A549 (cell line): ENCODE data around the gene BCKDK. TPM values are rescaled to one million over a fixed set of nuclear protein-coding genes. Genes with fewer than 3 reads are reported as not detected.

ENCODE experiments used
- ATAC-seq, 2 experiments: fragments of 200-7000 bp in 1 of 2; fragments of >200 bp in 1 of 2; cut with Nextera tagmentation in 1 of 2; cut with Tn5 transposase in 1 of 2; 3 replicates each; pipeline versions ENCODE4 v1.8.0 to v1.9.1; 2018 to 2020; ENCODE audit warnings: mild to moderate bottlenecking in 1 of 2, moderate library complexity in 1 of 2
- CTCF ChIA-PET: fragments of 300-600 bp; sonication (Branson Sonifier 250); formaldehyde crosslinking; extraction: SDS; loops from one replicate; lab custom pipeline; 2021; ENCODE audit warnings: antibody characterized with exemption, inconsistent platforms; lab: Yijun Ruan, JAX
- POLR2A ChIA-PET: fragments of 350-600 bp; formaldehyde crosslinking; extraction: SDS; loops from one replicate; lab custom pipeline; 2021; ENCODE audit warnings: antibody characterized with exemption, inconsistent platforms; lab: Yijun Ruan, JAX
- DNase-seq, 2 experiments: peaks; one replicate each; pipeline versions ENCODE4 v3.0.0 to v3.0.0-alpha.2; 2011 to 2016; ENCODE audit warnings: low read depth in 1 of 2, low spot score in 1 of 2
- FAIRE-seq: peaks from 2 replicates; lab custom pipeline; 2011; peaks lifted over from hg19 to GRCh38; lab: Jason Lieb, UNC
- H3K27ac ChIP-seq, 2 experiments: fragments of >200 bp; sonication (Bioruptor Twin); formaldehyde crosslinking; 3 replicates each; pipeline ENCODE4 v1.5.1; 2016 to 2017
- H3K4me1 ChIP-seq: fragments of >200 bp; sonication (Bioruptor Twin); formaldehyde crosslinking; 3 replicates; pipeline ENCODE4 v1.6.1; 2016
- H3K4me2 ChIP-seq: fragments of >200 bp; sonication (Bioruptor Twin); formaldehyde crosslinking; 3 replicates; pipeline ENCODE4 v1.6.1; 2016
- H3K4me3 ChIP-seq: fragments of >200 bp; sonication (Bioruptor Twin); formaldehyde crosslinking; 3 replicates; pipeline ENCODE4 v1.5.1; 2016
- H3K9me3 ChIP-seq: fragments of >200 bp; sonication (Bioruptor Twin); formaldehyde crosslinking; 3 replicates; pipeline ENCODE4 v1.6.1; 2016
- BCL3 ChIP-seq: fragments of >200 bp; sonication (Bioruptor Twin); formaldehyde crosslinking; IDR thresholded peaks from 3 replicates; pipeline ENCODE4 v1.6.1; 2016
- CEBPB ChIP-seq, 2 experiments: fragments of >200 bp in 1 of 2; sonication (Bioruptor Twin) in 1 of 2; formaldehyde crosslinking in 1 of 2; IDR thresholded peaks; 2 replicates each; pipeline ENCODE4 v1.6.1; 2012 to 2016
- FOSB ChIP-seq: fragments of 250-450 bp; sonication (Bioruptor Pico); IDR thresholded peaks from 2 replicates; pipeline ENCODE4 v1.5.0; 2020; ENCODE audit warnings: mild to moderate bottlenecking, moderate library complexity
- HDAC2 ChIP-seq: fragments of 200-600 bp; sonication (generic); IDR thresholded peaks from 2 replicates; pipeline ENCODE4 v1.6.1; 2016
- HES2 ChIP-seq: fragments of >200 bp; sonication (Bioruptor Twin); formaldehyde crosslinking; IDR thresholded peaks from 2 replicates; pipeline ENCODE4 v1.6.1; 2016
- JUN ChIP-seq, 2 experiments: fragments of >200 bp; sonication (Bioruptor Twin); formaldehyde crosslinking; IDR thresholded peaks; 2 replicates in 1 of 2; 3 replicates in 1 of 2; pipeline ENCODE4 v1.6.1; 2016 to 2017
- KDM5A ChIP-seq: fragments of 200-600 bp; sonication (generic); IDR thresholded peaks from 2 replicates; pipeline ENCODE4 v1.6.1; 2016; ENCODE audit warnings: antibody characterized with exemption, mild to moderate bottlenecking
- MAX ChIP-seq: IDR thresholded peaks from 2 replicates; pipeline ENCODE4 v1.6.1; 2012
- MYC ChIP-seq: IDR thresholded peaks from 2 replicates; pipeline ENCODE4 v1.6.1; 2012; ENCODE audit warnings: mild to moderate bottlenecking, inconsistent platforms, low read length, improper control_type of control experiment, borderline replicate concordance
- PHF8 ChIP-seq: fragments of 200-600 bp; sonication (generic); IDR thresholded peaks from 2 replicates; pipeline ENCODE4 v1.6.1; 2016; ENCODE audit warnings: low read depth, mild to moderate bottlenecking, antibody characterized with exemption, moderate library complexity, borderline replicate concordance
- POLR2A ChIP-seq: IDR thresholded peaks from 2 replicates; pipeline ENCODE4 v1.6.1; 2012; ENCODE audit warnings: mild to moderate bottlenecking, low read length
- RAD21 ChIP-seq, 2 experiments: fragments of >200 bp in 1 of 2; sonication (Bioruptor Twin) in 1 of 2; formaldehyde crosslinking in 1 of 2; IDR thresholded peaks in 1 of 2; conservative IDR thresholded peaks in 1 of 2; 2 replicates in 1 of 2; 3 replicates in 1 of 2; pipeline ENCODE4 v1.6.1; 2012 to 2018; ENCODE audit warnings: inconsistent platforms in 1 of 2
- REST ChIP-seq: fragments of 200-600 bp; sonication (generic); IDR thresholded peaks from 2 replicates; pipeline ENCODE4 v1.6.1; 2016; ENCODE audit warnings: antibody characterized with exemption, mild to moderate bottlenecking, moderate library complexity
- ZC3H11A ChIP-seq: fragments of 450-650 bp; IDR thresholded peaks from 2 replicates; pipeline ENCODE4 v1.6.1; 2014; ENCODE audit warnings: antibody characterized with exemption, mild to moderate bottlenecking
- ZSCAN20 ChIP-seq: fragments of 250-450 bp; sonication (Bioruptor Pico); IDR thresholded peaks from 2 replicates; pipeline ENCODE4 v1.8.0; 2022; ENCODE audit warnings: mild to moderate bottlenecking, moderate library complexity
- WGBS: methylation state at CpG from one replicate; pipeline ENCODE4 v1.1.6; 2017; ENCODE audit errors: missing lambda C conversion rate; 5-methylcytosine and 5-hydroxymethylcytosine counted together
- polyA plus RNA-seq, 4 experiments: library from polyadenylated mRNA; depleted of rRNA in 3 of 4; stranded (reverse); fragments of >200 nt; fragmentation: RNase III in 1 of 4; extraction: RNeasy Plus Mini Kit Qiagen cat#74134 plus additional on column Dnase treatment in 1 of 4; gene quantifications; 2 replicates in 3 of 4; 3 replicates in 1 of 4; pipeline ENCODE4 v1.2.3, GENCODE V29; 2011 to 2017

BCKDK gene
- polyA plus RNA-seq, 2 of the 4 experiments (the other 2 are of a cell fraction): 20.7 to 36.7 TPM

GRCh38 chr16:31073142-31073969 is 34.8 kb upstream of the BCKDK start (continued):
- TF ChIP-seq RAD21 (conservative IDR thresholded peaks at IDR 0.05 in 1 of 2, IDR thresholded peaks at IDR 0.05 in 1 of 2): peak in 1 of 2 experiments; percentile 33; a peak in 1 of 5 replicates
- peak; percentile 1; the same call in 1 of the 2 replicates for TF ChIP-seq HDAC2
- peak in 1 of 2 experiments; percentile 14; a peak in 1 of 4 replicates for TF ChIP-seq CEBPB (IDR thresholded peaks at IDR 0.05)

GRCh38 chr16:31073970-31074813 is 34.0 kb upstream of the BCKDK start, which contains the start of the genes ZNF646 and ZNF668:
TSS of gene ZNF646 (plus strand) at chr16:31074422. CDS start at chr16:31076325, 1,903 bp downstream.
TSS of gene ZNF668 (minus strand) at chr16:31074240. CDS start at chr16:31064459, 9,781 bp downstream.
- peaks cover 19% of the 10 kb centered on the region for H3K4me1 ChIP-seq
- H3K9me3 ChIP-seq: no peaks in the 10 kb centered on the region
- H3K4me3 ChIP-seq: peak within 1 kb of the TSS; percentile 90
- FAIRE-seq (peak; percentile 73), DNase-seq (peak; percentile 99 to 100), ATAC-seq (peak; percentile 91 to 92)
- H3K4me2 ChIP-seq: peak within 1 kb of the TSS; percentile 95
- ChIA-PET POLR2A (interaction anchor here (0.5 to 2.4 kb wide), 26 partner anchors 8 to 386 kb away, joined by 3 to 32 read pairs (median 6); partner anchors contain the start of genes ARMC5, FUS, HSD3B7 and KAT8), CTCF (interaction anchor here (0.8 to 3.6 kb wide), 11 partner anchors 9 to 120 kb away, joined by 3 to 21 read pairs (median 4); partner anchors contain the start of gene HSD3B7)
- TF ChIP-seq FOSB (CRISPR knock-in tag) (peak; percentile 35; the same call in 1 of the 2 replicates), HES2 (no peak), MAX (peak; percentile 82), JUN (IDR thresholded peaks at IDR 0.05) (peak; percentile 65 to 86; a peak in 4 of 5 replicates), PHF8 (peak; percentile 59; the same call in 1 of the 2 replicates), REST (peak; percentile 25; the same call in 1 of the 2 replicates), MYC (0 out of 2 replicates have a peak, but pooled peaks have one; percentile 41), ZSCAN20 (no peak), ZC3H11A (no peak), POLR2A (peak; percentile 69), BCL3 (peak; percentile 78; the same call in 1 of the 3 replicates), KDM5A (peak; percentile 40)
- WGBS: 2% methylated on average over 45 of the region's 48 CpGs
- H3K27ac ChIP-seq: peak within 1 kb of the TSS; percentile 98
